Epidermal melanocyte (primary cell): Measurements from ENCODE around the gene CFAP20DC.
"Not testable (repeated sequence)": the region's sequence is repeated elsewhere in the genome, so short reads cannot be mapped to it uniquely, and the experiment has no call there.

Source experiments
- DNase-seq: peaks from one replicate; pipeline ENCODE4 v3.0.0; 2011; ENCODE audit warnings: low spot score; ENCODE audit not compliant: insufficient read length

The CFAP20DC gene

DNA sequence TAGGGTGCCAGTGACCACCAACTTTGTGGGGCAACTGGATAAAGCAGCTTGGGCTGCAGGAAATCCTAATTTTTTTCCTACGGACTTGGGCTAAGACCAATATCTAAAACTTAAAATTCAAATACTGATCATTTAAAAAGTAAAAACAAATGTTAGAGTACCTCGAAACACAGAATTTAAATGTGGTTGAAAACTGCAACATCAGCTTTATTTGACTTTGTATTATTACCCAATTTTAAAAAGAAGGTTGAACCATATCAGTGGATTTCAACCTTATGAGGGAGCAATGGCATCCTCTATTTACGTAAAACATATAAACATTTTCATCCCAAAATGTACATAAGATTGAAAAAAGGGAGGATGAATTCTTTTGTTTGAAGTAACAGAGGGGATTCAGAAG, 26.2 kb downstream of the CFAP20DC start:
- no peak for DNase-seq

DNA sequence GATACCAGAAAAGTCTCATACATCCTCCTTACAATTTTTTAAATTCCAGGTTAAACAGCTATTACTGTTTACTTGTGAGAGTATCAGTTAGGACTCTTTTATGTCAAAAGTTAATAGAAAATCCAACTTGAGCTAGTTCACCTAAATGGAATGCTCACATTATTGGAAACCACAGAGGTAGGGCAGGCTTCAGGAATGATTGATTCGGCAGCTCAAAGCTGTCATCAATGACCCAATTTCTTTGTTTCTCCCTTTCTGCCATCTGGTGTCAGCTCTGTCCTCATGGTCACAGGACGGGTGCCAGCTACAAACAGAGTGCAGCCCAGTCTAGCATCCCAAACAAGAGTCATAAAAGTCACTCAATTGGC, 32.2 kb downstream of the CFAP20DC start:
- no peak for DNase-seq

- DNase-seq, result no peak
These were observed 32.8 kb downstream of the CFAP20DC start for GRCh38 chr3:59016930-59017616.

DNA sequence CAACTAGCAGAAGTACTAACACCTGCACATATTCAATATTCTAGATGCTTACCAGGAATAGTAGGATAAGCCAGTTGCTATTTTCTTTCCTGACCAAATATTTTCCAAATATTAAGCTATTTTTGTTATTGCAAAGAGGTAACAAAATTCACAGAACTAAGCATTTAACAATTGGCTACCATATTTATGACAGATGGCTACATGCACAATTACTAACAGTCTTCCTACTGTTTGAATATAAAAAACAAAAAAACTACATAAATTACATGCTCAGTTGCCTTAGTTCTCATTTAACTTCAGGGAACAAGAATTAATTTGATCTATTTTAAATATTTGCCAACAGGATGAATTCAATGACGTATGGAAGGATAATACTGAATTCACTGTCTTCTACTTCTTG, 36.2 kb downstream of the CFAP20DC start:
- no peak for DNase-seq

- DNase-seq, result no peak
These were observed 42.9 kb downstream of the CFAP20DC start for GRCh38 chr3:59006634-59007517.

- no peak for DNase-seq
These were observed 48.1 kb downstream of the CFAP20DC start for GRCh38 chr3:59001675-59002074.

- no peak for DNase-seq
These were observed 50.1 kb downstream of the CFAP20DC start for GRCh38 chr3:58999774-59000160.

- DNase-seq, result no peak
These were observed 50.6 kb downstream of the CFAP20DC start for GRCh38 chr3:58999134-58999773.

DNA sequence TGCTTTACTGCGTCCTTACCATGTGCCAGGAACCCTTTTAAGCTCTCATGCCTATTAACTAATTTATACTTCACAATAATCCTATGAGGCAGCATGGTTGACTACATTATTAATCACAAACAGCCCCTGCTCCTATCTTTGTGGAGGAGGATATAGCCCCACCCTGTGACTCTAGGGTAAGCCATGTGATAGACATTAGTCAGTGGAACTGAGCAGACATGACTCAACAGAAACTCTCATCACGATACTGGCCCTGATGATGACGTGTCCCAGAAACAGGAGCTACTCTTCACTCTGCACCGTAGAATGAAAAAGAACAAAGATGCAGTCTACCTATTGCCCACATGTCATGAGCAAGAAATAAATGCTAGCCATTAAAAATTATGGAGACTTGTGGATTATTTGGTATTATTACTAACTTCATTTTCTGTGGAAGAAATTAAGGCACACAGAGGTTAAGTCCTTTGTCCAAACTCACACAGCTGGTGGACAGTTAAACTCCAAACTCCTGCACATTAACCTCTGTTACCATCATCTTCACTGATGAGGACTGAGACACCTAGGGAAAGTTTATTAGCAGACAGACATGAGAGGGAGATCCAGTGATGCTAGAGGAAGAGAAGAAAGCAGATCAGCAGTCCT, 51.2 kb downstream of the CFAP20DC start:
- DNase-seq, result no peak

GRCh38 chr3:58996730-58997129, 53.1 kb downstream of the CFAP20DC start:
- DNase-seq, result no peak

- DNase-seq, result peak; percentile 54
These were observed 55.0 kb downstream of the CFAP20DC start for GRCh38 chr3:58994746-58995330.

DNA sequence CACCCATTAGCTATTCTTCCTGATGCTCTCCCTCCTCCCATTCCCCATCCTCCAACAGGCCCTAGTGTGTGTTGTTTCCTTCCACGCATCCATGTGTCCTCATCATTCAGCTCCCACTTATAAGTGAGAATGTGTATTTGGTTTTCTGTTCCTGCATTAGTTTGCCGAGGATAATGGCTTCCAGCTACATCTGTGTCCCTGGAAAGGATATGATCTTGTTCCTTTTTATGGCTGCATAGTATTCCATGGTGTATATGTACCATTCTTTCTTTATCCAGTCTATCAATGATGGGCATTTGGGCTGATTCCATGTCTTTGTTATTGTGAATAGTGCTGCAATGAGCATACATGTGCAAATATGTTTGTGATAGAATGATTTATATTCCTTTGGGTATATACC, 56.3 kb downstream of the CFAP20DC start:
- no peak for DNase-seq

- no peak for DNase-seq
These were observed 58.2 kb downstream of the CFAP20DC start for GRCh38 chr3:58991623-58992022.

DNA sequence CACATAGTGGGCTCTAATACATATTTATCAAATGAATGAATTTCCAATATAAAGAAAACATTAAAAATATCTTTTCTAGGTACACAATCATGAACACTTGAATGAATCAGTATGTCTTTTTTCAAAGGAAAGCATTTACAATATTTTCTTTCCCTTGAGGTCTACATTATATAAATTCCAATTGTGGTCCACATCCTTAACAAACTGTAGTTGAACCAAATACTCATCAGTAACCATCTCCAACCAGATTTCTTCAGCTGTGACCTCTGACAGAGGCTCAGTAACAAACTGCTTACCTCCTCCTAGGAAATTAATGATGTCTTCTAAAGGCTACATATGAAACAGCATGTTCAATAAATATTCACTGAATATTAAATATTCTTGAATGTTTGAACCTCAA, 58.8 kb downstream of the CFAP20DC start:
- DNase-seq, result no peak

- no peak for DNase-seq
These were observed 59.9 kb downstream of the CFAP20DC start for GRCh38 chr3:58989955-58990354.

- no peak for DNase-seq
These were observed 60.7 kb downstream of the CFAP20DC start for GRCh38 chr3:58989163-58989562.

DNA sequence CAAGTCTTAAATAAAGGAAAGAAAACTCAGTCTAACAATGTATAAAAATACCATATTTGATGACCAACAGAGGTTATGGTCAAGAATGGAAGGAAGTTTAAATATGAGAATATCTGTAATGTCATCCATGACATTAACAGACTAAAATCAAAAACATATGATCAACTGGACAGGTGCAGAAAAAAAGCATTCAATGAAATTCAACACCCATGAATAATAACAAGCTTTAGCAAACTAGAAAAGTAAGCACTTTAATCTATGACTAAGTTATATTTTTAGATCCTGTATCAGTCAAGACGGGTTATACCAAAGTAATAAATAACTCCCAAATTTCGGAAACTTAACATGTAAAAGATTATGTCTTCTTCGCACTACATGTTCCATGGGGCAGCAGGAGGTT, 61.8 kb downstream of the CFAP20DC start:
- DNase-seq, result no peak

DNA sequence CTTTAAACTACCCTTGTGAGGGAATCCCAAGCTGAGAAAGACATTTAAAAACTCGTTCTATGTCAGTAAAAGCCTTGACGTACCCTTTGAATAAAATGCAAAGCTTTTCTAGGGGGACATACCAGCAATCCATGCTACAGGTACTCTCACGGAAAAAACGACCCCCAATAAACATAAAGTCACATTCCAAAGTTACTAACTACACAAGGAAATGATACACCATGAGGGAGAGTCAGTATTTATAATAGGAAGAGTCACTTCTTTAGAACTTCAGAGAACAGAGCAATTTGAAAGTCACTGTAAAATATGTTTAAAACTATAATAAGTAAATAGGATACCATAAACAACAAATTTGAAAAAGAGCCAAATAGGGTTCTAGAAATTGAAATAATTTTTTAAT, 63.2 kb downstream of the CFAP20DC start:
- DNase-seq, result no peak

- DNase-seq, result no peak
These were observed 70.0 kb downstream of the CFAP20DC start for GRCh38 chr3:58979840-58980239.

GRCh38 chr3:58973796-58974195, 76.0 kb downstream of the CFAP20DC start:
- no peak for DNase-seq

GRCh38 chr3:58967866-58968265, 82.0 kb downstream of the CFAP20DC start:
- DNase-seq, result not testable (repeated sequence)
